Measurements from ENCODE around the gene SLC66A2.
A peak's percentile ranks its signal among the peaks of the same experiment; 100 is the strongest.

Gene SLC66A2

DNA sequence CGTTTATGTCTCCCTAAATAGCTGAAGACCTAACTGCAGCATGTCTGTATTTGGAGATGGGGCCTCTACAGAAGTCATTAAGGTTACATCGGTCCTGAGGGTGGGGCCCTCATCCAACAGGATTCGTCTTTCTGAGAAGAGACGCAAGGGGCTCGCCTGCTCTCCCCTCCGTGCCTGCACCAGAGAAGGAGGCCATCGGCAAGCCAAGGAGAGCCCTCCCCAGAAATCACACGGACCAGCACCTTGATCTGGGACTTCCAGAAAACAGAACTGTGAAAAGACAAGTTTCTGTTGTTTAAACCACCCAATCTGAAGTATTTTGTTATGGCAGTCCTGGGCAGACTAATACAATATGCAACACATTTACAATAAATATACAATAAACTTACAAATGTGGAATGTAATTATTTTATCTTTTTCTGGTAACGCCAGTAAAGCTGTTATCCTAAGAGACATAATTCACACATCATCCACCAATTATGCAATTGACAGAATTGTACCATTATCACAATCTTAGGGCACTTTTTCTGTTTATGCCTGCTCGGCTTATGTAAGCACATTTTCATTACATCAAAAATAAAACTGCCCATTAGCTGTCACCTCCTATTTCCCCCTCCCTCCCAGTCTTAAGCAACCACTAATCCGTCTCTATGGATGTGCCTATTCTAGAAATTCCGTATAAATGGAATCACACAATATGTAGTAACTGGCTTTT is 19.1 kb upstream of the SLC66A2 start:
- Histone ChIP-seq H3K27ac (replicated peaks) (no peak overlapping the region), H3K27me3 (ENCODE audit: insufficient read depth, poor library complexity, severe bottlenecking) (no peaks in the 10 kb centered on the region), H3K4me3 (replicated peaks; ENCODE audit: insufficient read depth, low read length) (no peak overlapping the region)
- no peak for DNase-seq (ENCODE audit: low read depth in 1 of 2, low spot score in 1 of 2)
- no peak for TF ChIP-seq SPI1 (IDR thresholded peaks at IDR 0.05; ENCODE audit: borderline replicate concordance, low read depth)
- TF ChIP-seq, protein P1, sequence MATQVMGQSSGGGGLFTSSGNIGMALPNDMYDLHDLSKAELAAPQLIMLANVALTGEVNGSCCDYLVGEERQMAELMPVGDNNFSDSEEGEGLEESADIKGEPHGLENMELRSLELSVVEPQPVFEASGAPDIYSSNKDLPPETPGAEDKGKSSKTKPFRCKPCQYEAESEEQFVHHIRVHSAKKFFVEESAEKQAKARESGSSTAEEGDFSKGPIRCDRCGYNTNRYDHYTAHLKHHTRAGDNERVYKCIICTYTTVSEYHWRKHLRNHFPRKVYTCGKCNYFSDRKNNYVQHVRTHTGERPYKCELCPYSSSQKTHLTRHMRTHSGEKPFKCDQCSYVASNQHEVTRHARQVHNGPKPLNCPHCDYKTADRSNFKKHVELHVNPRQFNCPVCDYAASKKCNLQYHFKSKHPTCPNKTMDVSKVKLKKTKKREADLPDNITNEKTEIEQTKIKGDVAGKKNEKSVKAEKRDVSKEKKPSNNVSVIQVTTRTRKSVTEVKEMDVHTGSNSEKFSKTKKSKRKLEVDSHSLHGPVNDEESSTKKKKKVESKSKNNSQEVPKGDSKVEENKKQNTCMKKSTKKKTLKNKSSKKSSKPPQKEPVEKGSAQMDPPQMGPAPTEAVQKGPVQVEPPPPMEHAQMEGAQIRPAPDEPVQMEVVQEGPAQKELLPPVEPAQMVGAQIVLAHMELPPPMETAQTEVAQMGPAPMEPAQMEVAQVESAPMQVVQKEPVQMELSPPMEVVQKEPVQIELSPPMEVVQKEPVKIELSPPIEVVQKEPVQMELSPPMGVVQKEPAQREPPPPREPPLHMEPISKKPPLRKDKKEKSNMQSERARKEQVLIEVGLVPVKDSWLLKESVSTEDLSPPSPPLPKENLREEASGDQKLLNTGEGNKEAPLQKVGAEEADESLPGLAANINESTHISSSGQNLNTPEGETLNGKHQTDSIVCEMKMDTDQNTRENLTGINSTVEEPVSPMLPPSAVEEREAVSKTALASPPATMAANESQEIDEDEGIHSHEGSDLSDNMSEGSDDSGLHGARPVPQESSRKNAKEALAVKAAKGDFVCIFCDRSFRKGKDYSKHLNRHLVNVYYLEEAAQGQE (IDR thresholded peaks at IDR 0.05; ENCODE audit: insufficient replicate concordance, low read depth), result no peak
- no peak for TF ChIP-seq POLR2AphosphoS5 (IDR thresholded peaks at IDR 0.05; ENCODE audit: low read depth)
- TF ChIP-seq GABPA (IDR thresholded peaks at IDR 0.05; ENCODE audit: low read depth), result no peak
- TF ChIP-seq CTCF (IDR thresholded peaks at IDR 0.05; ENCODE audit: insufficient read depth, low read length), result no peak

GRCh38 chr18:79965119-79965902 is 13.9 kb upstream of the SLC66A2 start:
- TF ChIP-seq GABPA (IDR thresholded peaks at IDR 0.05; ENCODE audit: low read depth), result peak; percentile 77
- TF ChIP-seq CTCF (IDR thresholded peaks at IDR 0.05; ENCODE audit: insufficient read depth, low read length), result no peak
- TF ChIP-seq POLR2AphosphoS5 (IDR thresholded peaks at IDR 0.05; ENCODE audit: low read depth), result peak; percentile 78
- 0 out of 2 replicates have a peak, but pooled peaks have one; percentile 6 for TF ChIP-seq SPI1 (IDR thresholded peaks at IDR 0.05; ENCODE audit: borderline replicate concordance, low read depth)
- TF ChIP-seq, protein P1 (IDR thresholded peaks at IDR 0.05; ENCODE audit: insufficient replicate concordance, low read depth), result no peak
- peak; percentile 62 to 68 for DNase-seq (ENCODE audit: low read depth in 1 of 2, low spot score in 1 of 2)
- Histone ChIP-seq H3K4me3 (replicated peaks; ENCODE audit: insufficient read depth, low read length) (peak overlapping the region; percentile 48), H3K27ac (replicated peaks) (peak overlapping the region; percentile 44), H3K27me3 (ENCODE audit: insufficient read depth, poor library complexity, severe bottlenecking) (no peaks in the 10 kb centered on the region)

DNA sequence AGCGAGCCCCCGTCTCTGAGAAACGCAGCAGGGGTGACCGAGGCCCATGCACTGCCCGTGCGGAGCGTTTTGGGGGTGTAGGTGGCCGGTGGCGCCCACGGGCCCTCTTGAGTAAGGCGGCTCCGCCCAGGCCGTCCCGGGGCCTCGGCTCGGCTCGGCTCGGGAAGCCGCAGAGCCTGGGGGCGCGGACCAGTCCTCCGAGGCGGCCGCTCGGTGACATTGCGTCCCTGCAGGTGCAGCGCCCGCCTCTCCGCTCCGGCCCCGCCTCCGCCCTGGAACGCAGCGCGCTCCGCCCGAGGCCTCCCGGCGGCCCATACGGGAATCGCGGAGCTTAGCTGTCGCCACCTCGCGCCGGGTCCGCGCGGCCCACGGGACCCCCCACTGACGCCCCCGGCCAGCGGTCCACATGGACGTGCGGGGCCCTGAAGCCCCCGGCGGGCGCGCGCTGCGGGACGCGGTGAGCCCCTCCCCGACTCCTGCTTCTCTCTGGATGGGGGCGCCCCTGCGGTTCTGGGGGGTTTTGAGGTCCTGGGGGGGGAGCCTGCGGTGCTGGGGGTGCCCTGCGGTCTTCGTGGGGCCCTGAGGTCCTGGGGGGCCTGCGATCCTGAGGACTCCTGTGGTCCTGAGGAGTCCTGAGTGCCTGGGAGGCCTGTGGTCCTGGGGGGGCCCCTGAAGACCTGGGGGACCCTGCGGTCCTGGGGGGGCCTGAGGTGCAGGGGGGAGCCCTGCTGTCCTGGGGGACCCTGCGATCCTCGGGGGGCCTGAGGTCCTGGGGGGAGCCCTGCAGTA is 13.1 kb upstream of the SLC66A2 start, which contains the start of gene HSBP1L1:
Gene HSBP1L1 (plus strand): TSS at position 314 of the 789 bp plus-strand sequence. CDS start 93 bp downstream, at position 407.
- peak; percentile 30; the same call in 1 of the 2 replicates for TF ChIP-seq POLR2AphosphoS5 (IDR thresholded peaks at IDR 0.05; ENCODE audit: low read depth)
- no peak for TF ChIP-seq GABPA (IDR thresholded peaks at IDR 0.05; ENCODE audit: low read depth)
- H3K27ac ChIP-seq (replicated peaks), result peak within 1 kb of the TSS; percentile 44
- DNase-seq (ENCODE audit: low read depth in 1 of 2, low spot score in 1 of 2), result peak in 1 of 2 experiments; percentile 63
- H3K4me3 ChIP-seq (replicated peaks; ENCODE audit: insufficient read depth, low read length), result peak within 1 kb of the TSS; percentile 48
- H3K27me3 ChIP-seq (ENCODE audit: insufficient read depth, poor library complexity, severe bottlenecking), result no peaks in the 10 kb centered on the region
